OCI-LY1 (cell line): ENCODE data around the gene HBZ.
"Not testable (repeated sequence)": the region's sequence is repeated elsewhere in the genome, so short reads cannot be mapped to it uniquely, and the experiment has no call there.

Experiments
- H2AFZ ChIP-seq: fragments of 200-600 bp; sonication (generic), shearing (Covaris generic); 2 replicates; pipeline ENCODE4 v1.6.0; 2014; ENCODE audit warnings: antibody characterized with exemption, mild to moderate bottlenecking, low read length
- H3F3A ChIP-seq: fragments of 200-600 bp; sonication (generic), shearing (Covaris generic); 2 replicates; pipeline ENCODE4 v1.6.0; 2014; ENCODE audit warnings: mild to moderate bottlenecking, antibody characterized with exemption, low read length, moderate library complexity; ENCODE audit not compliant: insufficient read depth
- H3K27ac ChIP-seq: fragments of 200-600 bp; sonication (generic); 2 replicates; pipeline ENCODE4 v1.5.1; 2014; ENCODE audit warnings: low read length, mixed run types, mild to moderate bottlenecking, low read depth; ENCODE audit not compliant: poor library complexity, severe bottlenecking
- H3K27me3 ChIP-seq: fragments of 200-600 bp; sonication (generic); 2 replicates; pipeline ENCODE4 v1.6.0; 2014; ENCODE audit warnings: antibody characterized with exemption, mild to moderate bottlenecking, low read length, moderate library complexity; ENCODE audit not compliant: insufficient read depth
- H3K36me3 ChIP-seq: fragments of 200-600 bp; sonication (generic); 2 replicates; pipeline ENCODE4 v1.6.1; 2014; ENCODE audit warnings: mild to moderate bottlenecking, antibody characterized with exemption, low read length, moderate library complexity, mixed read lengths; ENCODE audit not compliant: insufficient read depth
- H3K4me1 ChIP-seq: fragments of 200-600 bp; sonication (generic); 2 replicates; pipeline ENCODE4 v1.5.1; 2014; ENCODE audit warnings: mild to moderate bottlenecking, low read length, moderate library complexity; ENCODE audit not compliant: insufficient read depth, severe bottlenecking
- H3K4me2 ChIP-seq: fragments of 200-600 bp; sonication (generic), shearing (Covaris generic); 2 replicates; pipeline ENCODE4 v1.6.1; 2014; ENCODE audit warnings: low read length
- H3K4me3 ChIP-seq: fragments of 200-600 bp; sonication (generic); 2 replicates; pipeline ENCODE4 v1.5.1; 2014; ENCODE audit warnings: low read length, low read depth, mild to moderate bottlenecking, mixed read lengths; ENCODE audit not compliant: poor library complexity, severe bottlenecking
- H3K79me2 ChIP-seq: fragments of 200-600 bp; shearing (Covaris generic); 2 replicates; pipeline ENCODE4 v1.6.1; 2016; ENCODE audit warnings: mixed run types, low read length, mixed read lengths; ENCODE audit not compliant: insufficient read depth
- H3K9ac ChIP-seq: fragments of 200-600 bp; sonication (generic), shearing (Covaris generic); 2 replicates; pipeline ENCODE4 v1.6.1; 2014; ENCODE audit warnings: mild to moderate bottlenecking, low read length, mixed read lengths
- H3K9me2 ChIP-seq: fragments of 200-600 bp; sonication (generic), shearing (Covaris generic); 2 replicates; pipeline ENCODE4 v1.6.1; 2014; ENCODE audit warnings: low read depth, mild to moderate bottlenecking, low read length, mixed read lengths
- H3K9me3 ChIP-seq: fragments of 200-600 bp; shearing (Covaris generic); 2 replicates; pipeline ENCODE4 v1.6.1; 2014; ENCODE audit warnings: low read length, mixed read lengths
- H4K20me1 ChIP-seq: fragments of 200-600 bp; sonication (generic), shearing (Covaris generic); 2 replicates; pipeline ENCODE4 v1.6.0; 2016; ENCODE audit warnings: mild to moderate bottlenecking, low read length; ENCODE audit not compliant: insufficient read depth
- CTCF ChIP-seq: fragments of 200-600 bp; sonication (generic), shearing (Covaris generic); IDR thresholded peaks from 2 replicates; pipeline ENCODE4 v1.5.1; 2017; ENCODE audit warnings: mild to moderate bottlenecking, antibody characterized with exemption, low read length, moderate library complexity, mixed read lengths
- EZH2 ChIP-seq: fragments of 200-600 bp; sonication (generic), shearing (Covaris generic); IDR thresholded peaks from 2 replicates; pipeline ENCODE4 v1.8.0; 2017; ENCODE audit warnings: borderline replicate concordance, mixed run types, mild to moderate bottlenecking, antibody characterized with exemption, low read length, moderate library complexity, mixed read lengths

The HBZ gene

GRCh38 chr16:170788-171187 is 18.3 kb downstream of the HBZ start:
- no peaks in the 10 kb centered on the region for H3F3A ChIP-seq
- no peaks in the 10 kb centered on the region for H3K36me3 ChIP-seq
- H3K27ac ChIP-seq: no peak overlapping the region
- H4K20me1 ChIP-seq: no peaks in the 10 kb centered on the region
- no peaks in the 10 kb centered on the region for H3K9me3 ChIP-seq
- H3K4me2 ChIP-seq: no peak overlapping the region
- no peaks in the 10 kb centered on the region for H3K4me1 ChIP-seq
- TF ChIP-seq CTCF (no peak), EZH2 (no peak)
- H3K27me3 ChIP-seq: no peaks in the 10 kb centered on the region
- H3K9me2 ChIP-seq: no peaks in the 10 kb centered on the region
- H3K79me2 ChIP-seq: no peaks in the 10 kb centered on the region
- H3K9ac ChIP-seq: no peak overlapping the region
- no peak overlapping the region for H3K4me3 ChIP-seq
- no peak overlapping the region for H2AFZ ChIP-seq

GRCh38 chr16:172374-172941 is 20.0 kb downstream of the HBZ start, which contains the start of gene HBA2:
Gene HBA2 (plus strand): TSS chr16:172876. CDS start chr16:172913, 37 bp downstream.
- not testable (repeated sequence) for H3K4me2 ChIP-seq, H3K4me1 ChIP-seq, H3K27me3 ChIP-seq, H3K36me3 ChIP-seq, H3K79me2 ChIP-seq, H3K9ac ChIP-seq, H3K4me3 ChIP-seq, H2AFZ ChIP-seq, H4K20me1 ChIP-seq, H3K9me2 ChIP-seq, H3K27ac ChIP-seq, H3K9me3 ChIP-seq, H3F3A ChIP-seq

- H3K79me2 ChIP-seq, H3K9ac ChIP-seq, H3K9me2 ChIP-seq, H3K36me3 ChIP-seq, H2AFZ ChIP-seq, H3K4me1 ChIP-seq, H3K4me2 ChIP-seq, H4K20me1 ChIP-seq, H3K9me3 ChIP-seq, H3K27me3 ChIP-seq, H3K4me3 ChIP-seq, H3K27ac ChIP-seq, H3F3A ChIP-seq: not testable (repeated sequence)
These were observed 20.9 kb downstream of the HBZ start for GRCh38 chr16:173211-173854.

- H3K9me3 ChIP-seq, H4K20me1 ChIP-seq, H3K4me1 ChIP-seq, H3K27ac ChIP-seq, H3K9me2 ChIP-seq, H3K27me3 ChIP-seq, H3K4me2 ChIP-seq, H3K9ac ChIP-seq, H2AFZ ChIP-seq, H3K4me3 ChIP-seq, H3K79me2 ChIP-seq, H3F3A ChIP-seq, H3K36me3 ChIP-seq: not testable (repeated sequence)
These were observed 21.7 kb downstream of the HBZ start for GRCh38 chr16:173928-174769.
